NCI-H748 (cell line): ENCODE data around the gene FRMD7.
A peak's percentile ranks its signal among the peaks of the same experiment; 100 is the strongest.
"Not testable (repeated sequence)": the region's sequence is repeated elsewhere in the genome, so short reads cannot be mapped to it uniquely, and the experiment has no call there.

Source experiments
- DNase-seq: peaks from one replicate; lab custom pipeline; 2025; ENCODE audit not compliant: unreplicated experiment; lab: John Stamatoyannopoulos, UW

Gene FRMD7

DNA sequence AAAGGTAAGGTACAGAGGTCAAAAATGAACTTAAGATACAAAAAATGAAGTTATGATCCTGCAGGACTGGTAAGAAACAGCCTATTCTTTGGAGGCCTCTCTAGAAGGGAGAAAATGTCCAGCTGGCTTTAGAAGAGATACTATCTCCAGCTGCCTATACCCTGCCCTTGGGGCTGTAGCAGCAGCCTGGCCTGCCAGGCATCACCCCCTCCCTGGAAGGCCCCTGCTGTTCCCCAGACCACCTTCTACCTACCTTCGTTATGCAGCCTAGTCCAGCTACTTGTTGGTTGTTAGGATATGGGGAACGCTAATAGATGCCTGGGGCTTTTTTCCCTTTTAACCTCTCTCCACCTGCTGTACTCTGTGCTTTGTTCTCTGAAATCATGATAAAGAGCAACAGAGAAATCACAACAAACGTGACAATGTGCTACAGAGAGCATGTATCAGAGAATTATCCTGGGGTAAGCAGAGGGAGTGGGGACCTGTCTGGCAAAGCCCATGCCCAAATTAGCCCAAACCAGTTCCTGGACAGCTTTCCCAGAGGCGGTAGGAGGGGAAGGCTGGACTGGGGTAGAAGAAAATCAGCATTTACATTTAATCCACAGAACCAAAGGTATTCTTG, 34.5 kb downstream of the FRMD7 start:
- peak; percentile 6 for DNase-seq

DNA sequence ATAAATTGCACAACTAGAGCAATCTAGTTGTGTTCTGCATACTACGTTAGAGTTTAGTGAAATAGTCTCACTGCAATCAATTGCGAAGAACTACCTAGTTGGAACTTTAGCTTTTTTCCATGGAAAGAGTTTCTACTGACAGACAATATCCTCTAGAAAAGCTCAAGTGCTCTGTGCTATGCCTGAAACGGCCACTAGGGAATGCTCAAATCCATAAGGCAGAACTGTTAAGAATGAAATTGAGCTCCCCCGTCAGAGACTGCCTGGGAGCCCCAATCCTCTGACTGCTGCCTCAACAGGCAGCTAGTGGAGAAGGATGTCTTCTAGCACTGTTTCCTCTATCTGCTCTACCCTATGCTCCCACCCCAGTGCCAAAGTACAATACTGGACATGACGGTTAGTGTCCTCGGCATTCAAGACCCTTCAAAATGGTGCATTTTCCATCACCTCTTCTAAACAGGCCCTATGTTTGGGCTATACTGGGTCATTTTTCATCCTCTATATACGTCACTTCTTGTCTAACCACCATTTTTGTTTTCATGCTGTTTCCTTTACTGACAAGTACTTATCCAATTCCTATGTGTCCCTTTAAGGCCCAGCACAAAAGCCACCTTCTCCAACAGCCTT, 35.3 kb downstream of the FRMD7 start:
- DNase-seq: peak; percentile 78

DNA sequence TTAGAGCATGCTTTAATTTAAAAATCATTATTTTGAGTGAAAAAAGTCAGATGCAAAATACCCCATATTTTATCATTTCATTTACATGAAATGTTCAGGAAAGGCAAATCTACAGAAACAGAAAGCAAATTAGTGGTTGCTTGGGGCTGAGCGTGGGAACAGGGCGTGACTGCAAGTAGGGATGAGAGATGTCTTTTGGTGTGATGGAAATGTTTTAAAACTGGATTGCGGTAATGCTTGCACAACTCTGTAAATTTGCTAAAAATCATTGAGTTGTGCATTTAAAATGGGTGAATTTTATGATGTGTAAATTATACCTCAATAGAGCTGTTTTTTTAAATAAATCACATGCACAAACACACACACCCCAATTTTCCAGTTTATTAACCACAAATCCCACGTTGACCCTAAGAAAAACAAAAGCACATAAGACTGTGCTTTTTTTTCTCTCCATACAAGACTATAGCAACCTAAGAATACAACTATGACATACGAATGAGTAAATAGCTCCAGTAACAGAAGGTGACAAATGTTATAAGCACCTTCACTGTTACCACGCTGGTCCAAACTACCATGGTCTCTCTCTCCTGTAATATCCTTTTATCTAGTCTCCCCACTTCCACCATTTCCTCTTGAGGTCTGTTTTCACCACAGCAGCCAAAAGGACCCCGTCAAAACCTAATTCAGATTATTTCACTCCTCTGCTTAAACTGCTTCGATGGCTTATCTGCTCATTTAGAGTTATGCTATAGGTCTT, 37.2 kb downstream of the FRMD7 start:
- no peak for DNase-seq

DNA sequence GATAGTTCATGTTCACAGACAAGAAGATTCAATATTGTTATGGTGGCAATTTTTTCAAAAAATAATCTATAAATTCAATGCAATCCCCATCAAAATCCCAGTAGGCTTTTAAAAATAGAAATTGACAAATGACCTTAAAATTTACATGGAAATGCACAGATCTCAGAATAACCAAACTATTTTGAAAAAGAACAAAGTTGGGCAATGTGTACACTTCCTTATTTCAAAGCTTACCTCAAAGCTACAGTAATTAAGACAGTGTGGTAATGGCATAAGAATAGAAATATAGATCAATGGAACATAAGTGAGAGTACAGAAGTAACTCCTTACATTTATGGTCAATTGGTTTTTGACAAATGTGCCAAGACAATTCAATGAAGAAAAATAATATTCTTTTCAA, 39.0 kb downstream of the FRMD7 start:
- DNase-seq: no peak

DNA sequence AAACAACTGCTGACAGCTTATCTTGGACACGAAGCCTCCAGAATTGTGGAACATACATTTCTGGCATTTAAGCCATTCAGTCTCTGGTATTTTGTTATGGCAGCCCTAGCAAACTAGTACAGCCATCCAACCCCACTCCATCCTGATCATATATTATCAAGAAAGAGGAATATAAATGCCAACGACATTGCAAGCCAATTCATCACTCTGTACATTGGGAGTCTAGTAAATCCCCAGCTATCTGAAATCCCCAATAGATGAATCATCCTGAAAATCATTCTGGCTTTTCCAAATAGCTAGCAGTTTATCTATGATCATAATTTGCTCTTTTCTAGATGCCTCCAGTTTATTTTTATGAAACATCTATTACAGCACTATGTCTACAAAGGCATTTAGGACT, 41.1 kb downstream of the FRMD7 start:
- DNase-seq: no peak

DNA sequence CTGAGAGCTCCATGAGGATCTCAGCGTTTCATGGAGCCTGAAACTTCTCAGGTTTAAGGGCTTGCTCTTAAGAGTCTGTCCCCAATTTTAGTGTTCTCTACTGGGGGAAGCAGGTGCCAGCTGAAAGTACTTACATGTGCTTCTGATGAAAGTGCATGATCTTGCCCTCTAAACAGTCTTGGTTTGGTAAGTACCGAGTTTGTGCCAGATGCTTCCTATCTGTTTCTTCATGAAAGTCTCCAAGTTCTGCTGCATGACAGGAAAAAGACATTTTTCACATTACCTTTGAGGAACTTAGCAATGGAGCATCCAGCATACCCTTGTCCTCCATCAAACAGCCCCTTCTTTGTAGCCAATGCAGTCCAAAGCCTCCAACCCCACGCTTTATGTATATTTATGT, 42.0 kb downstream of the FRMD7 start:
- no peak for DNase-seq

DNA sequence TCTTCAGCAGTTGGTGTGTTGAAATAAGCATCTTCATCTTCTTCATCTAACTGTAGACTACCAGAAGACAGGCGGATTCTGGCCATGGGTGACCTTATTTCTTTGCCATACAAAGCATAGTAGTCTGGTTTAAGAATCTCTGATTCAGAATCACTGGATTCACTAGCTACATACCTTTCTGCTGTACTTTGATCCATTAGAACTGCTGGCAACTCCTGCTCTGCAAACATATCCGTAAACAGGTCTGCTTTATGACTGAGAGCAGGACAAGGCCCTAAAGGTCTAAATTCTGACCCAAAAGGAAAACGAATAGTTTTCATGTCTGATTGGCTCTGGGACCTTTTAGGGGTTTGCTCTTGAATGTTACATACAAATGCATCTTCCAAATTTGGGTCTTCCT, 49.9 kb downstream of the FRMD7 start:
- no peak for DNase-seq

DNA sequence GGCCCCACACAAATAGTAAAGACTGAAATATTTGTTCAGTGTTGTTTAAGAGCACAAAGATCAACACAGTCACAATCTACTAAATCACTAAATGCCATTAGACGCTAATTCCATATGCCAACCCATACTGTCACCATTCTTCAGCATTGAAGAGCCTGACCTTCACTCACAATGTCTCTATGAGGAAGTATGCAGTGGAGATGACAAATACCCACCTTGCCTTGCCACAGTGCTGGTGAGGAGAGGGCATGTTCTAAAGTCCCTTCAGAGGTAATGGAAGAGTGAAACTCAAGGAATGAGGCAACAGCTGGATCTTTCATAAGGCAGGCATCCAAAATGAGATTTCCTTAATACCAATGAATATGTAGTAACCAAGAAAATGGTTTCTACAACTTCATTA, 50.4 kb downstream of the FRMD7 start:
- DNase-seq: no peak

DNA sequence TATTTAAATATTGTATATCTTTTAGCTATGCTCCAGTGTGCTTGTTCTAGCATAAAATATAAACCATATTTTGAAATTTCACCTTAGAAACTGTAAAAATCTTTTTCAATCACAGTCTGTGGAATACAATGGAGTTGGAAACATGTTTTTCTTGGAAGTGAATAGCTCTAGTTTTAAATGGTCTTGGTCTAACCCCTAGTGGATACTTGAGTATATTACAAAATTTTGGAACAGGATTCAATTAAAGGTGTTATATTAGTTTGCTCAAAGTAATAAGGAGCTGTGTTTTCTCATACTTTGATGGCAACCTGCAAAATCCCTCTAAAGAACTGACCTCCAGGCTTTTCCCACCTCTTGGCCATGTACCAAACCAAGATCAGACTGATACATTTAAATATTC, 56.6 kb downstream of the FRMD7 start:
- peak; percentile 6 for DNase-seq

DNA sequence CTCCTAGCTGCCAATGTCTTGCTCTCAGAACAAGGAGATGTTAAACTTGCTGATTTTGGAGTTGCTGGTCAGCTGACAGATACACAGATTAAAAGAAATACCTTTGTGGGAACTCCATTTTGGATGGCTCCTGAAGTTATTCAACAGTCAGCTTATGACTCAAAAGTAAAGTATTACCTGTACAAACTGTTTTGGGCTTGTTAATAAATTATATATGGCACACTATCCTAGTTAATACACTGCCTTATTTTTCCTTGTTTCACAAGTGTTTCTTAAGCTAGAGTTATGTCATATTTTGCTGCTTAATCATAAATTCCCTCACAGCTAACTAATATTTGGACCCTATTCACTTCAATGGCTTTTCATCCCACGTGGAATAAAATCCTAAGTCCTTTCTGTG, 59.4 kb downstream of the FRMD7 start:
- DNase-seq: no peak

DNA sequence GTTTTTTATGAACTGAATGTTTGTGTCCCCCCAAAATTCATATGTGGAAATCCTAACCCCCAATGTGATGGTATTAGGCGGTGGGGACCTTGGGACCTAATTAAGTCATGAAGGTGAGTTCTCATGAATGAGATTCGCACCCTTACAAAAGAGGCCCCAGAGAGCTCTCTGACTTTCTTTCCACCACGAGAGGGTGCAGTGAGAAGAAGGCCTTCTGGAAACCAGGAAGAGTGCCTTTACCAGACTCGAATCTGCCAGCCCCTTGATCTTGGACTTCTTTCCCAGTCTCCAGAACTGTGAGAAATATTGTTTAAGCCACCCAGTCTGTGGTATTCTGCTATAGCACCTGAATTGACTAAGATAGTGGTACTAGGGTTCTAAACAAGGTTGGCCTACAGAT, 64.0 kb downstream of the FRMD7 start:
- DNase-seq: no peak

DNA sequence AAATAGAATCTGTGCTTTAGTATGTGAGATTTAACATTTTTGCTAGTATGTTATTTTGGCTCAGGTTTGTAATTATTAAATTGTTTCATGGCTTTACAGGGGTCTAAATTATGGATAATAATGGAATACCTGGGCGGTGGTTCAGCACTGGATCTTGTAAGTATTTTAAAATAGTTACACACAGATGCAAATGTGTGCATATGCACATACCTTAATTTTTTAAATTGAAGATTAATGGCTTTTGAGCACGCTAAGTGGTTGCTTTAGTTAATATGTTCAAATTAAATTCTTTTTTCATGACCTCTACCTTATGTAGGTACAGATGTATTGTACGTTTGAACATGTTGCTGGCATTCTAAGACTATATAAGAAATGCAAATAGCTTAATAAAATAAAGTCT, 64.5 kb downstream of the FRMD7 start:
- no peak for DNase-seq

DNA sequence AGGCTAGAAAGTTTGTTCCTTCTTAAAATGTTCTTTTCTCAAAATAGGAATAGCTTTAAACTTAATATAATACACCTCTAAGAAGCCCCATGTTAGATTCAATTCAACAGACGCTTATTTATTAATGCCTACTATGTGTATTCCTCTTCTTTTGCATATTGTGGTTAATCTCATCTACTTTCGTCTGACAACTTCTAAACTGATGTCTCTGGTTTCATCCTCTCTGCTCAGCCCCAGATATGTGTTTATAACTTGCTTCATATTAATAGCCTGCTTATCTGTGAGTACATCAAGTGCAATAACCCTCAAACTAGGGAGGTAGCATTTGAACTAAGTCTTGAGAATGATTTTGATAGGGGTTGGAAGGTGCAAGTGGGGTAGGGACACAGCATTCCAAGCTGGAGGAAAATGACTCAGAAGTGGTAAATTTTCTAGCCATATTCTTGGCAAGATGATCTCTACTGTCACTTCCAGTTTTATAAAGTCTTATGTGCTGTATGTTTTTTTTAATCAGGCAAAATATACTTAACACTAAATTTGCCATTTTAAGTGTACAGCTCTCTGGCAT, 67.8 kb downstream of the FRMD7 start:
- no peak for DNase-seq

DNA sequence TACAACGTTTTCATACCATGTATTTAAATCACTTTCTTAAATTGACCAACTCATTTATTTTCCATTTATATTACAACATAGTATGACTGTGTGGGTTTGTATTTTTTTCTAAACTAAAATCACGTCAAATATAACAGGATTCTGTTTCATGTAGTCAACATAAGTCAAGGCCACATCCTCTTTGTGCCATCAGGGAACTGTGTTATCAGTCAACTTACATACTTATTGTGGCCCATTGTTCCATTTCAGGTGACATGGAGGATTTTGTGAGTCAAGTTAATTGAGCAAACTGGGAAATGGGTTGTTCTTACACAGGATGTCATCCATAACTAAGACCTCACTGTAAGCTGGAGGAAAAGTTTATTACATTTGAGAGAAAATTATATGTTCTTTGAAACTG, 68.8 kb downstream of the FRMD7 start:
- no peak for DNase-seq

DNA sequence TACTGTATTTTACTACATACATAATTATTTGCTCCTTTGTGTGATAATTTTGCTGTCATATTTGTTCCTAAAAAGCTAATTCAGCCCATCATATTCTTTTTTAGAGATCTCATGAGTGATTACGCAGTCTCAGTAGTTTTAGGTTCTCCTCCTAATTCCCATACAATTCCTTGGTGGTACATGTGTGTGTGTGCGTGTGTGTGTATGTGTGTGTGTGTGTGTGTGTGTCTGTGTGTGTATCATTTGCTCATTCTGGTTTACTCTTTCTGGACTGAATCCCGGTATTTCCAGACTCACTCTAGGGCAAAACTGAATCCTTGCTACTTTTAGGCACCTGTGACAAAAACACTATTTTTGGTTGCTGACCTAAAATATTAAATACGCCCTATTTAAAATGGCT, 69.8 kb downstream of the FRMD7 start:
- no peak for DNase-seq

DNA sequence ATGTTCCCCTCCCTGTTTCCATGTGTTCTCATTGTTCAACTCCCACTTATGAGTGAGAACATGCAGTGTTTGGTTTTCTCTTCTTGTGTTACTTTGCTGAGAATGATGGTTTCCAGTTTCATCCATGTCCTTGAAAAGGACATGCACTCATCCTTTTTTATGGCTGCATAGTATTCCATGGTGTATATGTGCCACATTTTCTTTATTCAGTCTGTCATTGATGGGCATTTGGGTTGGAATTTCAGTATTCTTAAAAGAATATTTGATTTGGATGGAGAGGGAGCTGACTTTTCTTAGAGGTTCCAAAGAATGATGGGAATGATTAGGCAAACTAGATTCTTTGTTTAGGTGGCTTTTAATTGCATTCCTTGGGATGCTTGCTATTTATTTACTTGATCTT, 76.0 kb downstream of the FRMD7 start:
- DNase-seq: not testable (repeated sequence)

DNA sequence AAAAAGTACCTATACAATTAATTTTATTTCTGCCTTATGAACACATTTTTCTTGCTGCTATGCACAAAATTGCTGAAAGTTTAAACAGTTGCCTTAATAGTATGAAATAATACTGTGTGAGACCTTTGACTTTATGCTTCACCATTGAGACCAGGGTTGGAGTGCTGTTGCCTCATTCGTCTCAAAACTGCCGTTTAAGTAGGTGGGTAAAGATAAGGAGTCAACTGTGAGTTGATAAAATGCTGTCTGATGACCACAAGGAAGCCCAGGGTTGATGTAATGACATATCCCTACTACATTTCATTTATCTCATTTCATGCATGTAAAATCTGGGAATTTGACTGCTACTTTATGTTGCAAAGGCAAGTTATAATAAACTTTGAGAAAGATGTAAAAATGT, 81.3 kb downstream of the FRMD7 start:
- DNase-seq: no peak

DNA sequence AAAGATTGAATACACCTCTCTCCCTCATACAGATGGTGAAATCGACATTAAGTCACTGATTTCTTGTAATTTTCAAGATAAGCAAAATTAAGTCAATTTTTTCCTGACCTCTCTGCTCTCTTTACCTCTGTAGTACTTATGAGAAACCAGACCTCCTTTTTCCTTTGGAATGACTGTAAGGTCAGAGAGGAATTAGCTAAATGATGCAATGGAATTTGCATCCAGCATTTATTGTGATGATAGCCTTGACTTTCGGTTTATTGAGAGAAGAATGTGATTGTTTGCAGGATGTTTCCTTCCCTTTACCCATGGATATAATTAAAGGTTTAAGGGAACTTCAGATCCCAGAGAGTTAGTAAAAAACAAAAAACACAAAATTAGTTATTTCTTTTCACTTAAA, 82.4 kb downstream of the FRMD7 start:
- no peak for DNase-seq

DNA sequence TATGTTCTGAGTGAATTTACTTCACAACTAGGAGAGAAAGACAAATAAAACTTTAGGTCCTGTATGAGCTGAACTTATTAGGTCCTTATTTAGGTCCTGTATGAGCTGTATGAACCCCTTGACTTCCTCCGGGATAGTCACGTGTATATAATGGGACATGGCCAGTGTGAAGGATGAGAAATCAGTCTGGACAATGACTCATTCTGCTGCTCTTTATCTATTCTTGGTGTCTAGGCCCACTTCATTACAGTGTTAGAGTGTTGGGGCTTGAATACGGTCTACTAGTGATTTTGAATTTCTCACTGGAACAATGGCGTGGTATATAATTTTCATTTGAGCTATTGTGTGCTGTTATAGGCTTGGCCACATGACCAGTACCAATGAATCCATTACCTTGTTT, 82.9 kb downstream of the FRMD7 start:
- DNase-seq: no peak

DNA sequence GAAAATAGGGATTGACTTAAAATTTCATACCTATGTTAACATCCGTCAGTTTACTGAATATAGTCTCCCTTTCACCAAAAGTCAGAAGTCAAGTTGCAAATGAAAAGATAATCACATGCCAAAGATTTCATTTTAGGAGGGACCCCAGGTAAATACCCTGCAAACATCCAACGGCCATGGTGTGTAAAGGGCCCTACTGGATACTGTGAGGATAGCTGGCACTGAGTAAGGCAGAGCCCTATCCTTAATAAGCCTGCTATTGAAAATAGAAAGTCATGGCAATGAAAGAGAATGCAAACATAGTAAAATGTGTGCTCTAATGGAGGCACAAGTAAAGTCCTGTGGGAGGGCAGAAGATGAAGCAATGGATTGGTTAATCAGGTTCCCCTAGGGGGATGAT, 83.8 kb downstream of the FRMD7 start:
- DNase-seq: no peak

DNA sequence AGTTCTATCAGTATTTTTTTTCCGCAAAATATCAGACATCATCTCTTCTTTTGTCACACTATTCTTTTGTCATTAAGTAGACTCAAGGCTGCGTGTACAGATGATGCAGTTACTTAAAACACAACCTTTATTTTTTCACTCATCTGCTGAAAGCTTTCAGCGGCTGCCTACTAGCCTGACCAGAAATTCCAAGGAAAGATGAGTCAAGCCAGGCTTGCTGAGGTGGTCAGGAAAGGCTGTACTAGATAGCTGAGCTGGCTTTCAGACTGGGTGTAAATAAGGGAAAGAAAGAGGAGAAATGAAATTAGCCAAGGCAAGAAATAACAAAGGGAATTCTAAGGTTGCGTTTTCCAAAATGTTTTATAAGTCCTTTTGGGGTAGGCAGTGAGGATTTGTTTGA, 86.8 kb downstream of the FRMD7 start:
- no peak for DNase-seq

DNA sequence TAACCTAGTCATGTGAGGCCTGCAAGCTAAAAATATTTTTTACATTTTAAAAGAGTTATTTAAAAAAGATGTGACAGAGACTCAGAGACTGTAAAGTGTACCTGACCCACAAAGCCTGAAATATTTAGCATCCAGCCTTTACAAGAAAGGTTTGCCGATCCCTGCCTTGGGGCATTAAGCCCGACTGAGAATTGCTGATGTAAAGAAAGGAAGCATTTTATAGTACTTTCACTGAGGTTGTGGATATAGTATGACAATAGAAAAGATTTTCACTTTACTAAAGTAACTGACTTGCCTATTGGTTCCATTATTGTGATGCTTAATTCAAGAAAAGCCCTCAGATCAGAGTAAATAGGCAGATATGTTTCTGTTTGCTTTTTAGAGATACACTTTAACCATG, 87.8 kb downstream of the FRMD7 start:
- DNase-seq: no peak
